Fibroblast of pulmonary artery (primary cell): Measurements from ENCODE around the gene PFDN1.

ENCODE experiments used
- DNase-seq: peaks from one replicate; pipeline ENCODE4 v3.0.0-alpha.2; 2010; ENCODE audit warnings: low read depth
- H3K4me3 ChIP-seq: replicated peaks from 2 replicates; pipeline ENCODE4 v1.5.1; 2011; ENCODE audit warnings: low read depth, mild to moderate bottlenecking, control low read depth, low read length, moderate library complexity
- TF ChIP-seq, protein P1 (sequence below): IDR thresholded peaks from 2 replicates; pipeline ENCODE4 v1.5.1; 2011; ENCODE audit warnings: mild to moderate bottlenecking, control low read depth, low read length, inconsistent platforms; ENCODE audit errors: missing control alignments

The PFDN1 gene

DNA sequence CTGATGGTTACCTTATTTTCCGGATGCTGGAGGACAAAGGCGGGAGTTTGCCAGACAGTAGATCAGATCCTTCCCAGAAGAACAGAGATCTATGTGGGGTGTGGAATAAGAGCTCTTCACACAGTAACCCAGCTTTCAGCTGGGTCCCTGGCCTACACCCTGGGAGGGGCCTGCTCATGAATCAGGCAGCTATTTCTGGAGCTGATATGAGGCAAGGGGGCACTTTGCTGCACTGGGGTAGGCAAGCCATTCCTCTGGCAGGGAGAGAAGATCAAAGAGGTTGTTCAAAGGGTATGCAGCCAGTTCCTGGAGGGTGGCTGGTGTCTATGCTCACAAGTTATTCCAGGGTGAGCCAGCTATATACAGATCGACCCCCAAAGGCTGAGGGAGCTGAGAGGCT lies 79.3 kb downstream of the PFDN1 start:
- DNase-seq = no peak
- H3K4me3 ChIP-seq = no peak overlapping the region
- TF ChIP-seq, protein P1, sequence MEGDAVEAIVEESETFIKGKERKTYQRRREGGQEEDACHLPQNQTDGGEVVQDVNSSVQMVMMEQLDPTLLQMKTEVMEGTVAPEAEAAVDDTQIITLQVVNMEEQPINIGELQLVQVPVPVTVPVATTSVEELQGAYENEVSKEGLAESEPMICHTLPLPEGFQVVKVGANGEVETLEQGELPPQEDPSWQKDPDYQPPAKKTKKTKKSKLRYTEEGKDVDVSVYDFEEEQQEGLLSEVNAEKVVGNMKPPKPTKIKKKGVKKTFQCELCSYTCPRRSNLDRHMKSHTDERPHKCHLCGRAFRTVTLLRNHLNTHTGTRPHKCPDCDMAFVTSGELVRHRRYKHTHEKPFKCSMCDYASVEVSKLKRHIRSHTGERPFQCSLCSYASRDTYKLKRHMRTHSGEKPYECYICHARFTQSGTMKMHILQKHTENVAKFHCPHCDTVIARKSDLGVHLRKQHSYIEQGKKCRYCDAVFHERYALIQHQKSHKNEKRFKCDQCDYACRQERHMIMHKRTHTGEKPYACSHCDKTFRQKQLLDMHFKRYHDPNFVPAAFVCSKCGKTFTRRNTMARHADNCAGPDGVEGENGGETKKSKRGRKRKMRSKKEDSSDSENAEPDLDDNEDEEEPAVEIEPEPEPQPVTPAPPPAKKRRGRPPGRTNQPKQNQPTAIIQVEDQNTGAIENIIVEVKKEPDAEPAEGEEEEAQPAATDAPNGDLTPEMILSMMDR = no peak

DNA sequence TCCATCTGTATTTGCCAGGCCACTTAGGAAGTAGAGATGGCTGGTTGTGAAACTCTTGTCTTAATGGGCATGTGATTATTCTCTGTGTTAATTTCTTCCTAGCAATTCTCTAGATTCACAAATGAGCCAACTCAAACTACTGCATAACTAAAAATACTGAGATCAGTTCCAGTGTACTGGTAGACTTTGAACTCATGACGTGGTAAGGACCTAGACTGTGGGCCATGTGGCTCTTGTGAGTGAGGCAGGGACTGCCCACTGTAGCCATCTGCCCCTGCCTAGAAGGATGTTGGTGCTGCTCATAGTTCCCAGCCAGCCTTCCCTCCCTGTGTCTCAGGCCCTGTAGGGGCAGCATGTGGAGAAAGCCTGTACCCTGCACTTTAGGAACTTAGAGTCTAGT lies 80.5 kb downstream of the PFDN1 start:
- no peak for DNase-seq
- H3K4me3 ChIP-seq = no peak overlapping the region
- TF ChIP-seq, protein P1 = no peak

DNA sequence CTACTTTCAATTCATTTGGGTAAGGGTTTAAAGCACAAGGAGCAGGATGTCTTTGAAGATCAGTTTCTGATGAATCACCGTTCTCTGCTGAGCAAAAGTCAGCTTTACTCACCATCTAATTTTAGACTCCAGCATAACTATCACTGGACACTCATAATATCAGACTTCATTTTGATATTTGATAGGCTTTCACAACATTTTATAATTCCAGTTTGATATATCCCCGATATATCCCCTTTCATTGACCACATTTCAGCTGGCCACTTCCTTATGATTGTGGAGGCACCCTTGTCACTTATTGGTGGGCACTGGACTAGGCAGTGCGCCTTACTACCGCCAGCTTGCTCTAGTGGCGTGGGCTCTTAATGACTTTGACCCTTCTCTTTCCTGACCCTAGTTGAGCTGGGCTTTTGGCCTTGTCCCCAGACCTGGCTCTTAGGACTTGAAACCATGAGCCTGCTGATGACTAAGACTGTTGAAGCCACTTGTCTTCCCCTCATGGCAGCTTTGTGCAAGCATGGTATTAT lies 81.1 kb downstream of the PFDN1 start:
- TF ChIP-seq, protein P1 = no peak
- no peak overlapping the region for H3K4me3 ChIP-seq
- DNase-seq = peak; percentile 72

DNA sequence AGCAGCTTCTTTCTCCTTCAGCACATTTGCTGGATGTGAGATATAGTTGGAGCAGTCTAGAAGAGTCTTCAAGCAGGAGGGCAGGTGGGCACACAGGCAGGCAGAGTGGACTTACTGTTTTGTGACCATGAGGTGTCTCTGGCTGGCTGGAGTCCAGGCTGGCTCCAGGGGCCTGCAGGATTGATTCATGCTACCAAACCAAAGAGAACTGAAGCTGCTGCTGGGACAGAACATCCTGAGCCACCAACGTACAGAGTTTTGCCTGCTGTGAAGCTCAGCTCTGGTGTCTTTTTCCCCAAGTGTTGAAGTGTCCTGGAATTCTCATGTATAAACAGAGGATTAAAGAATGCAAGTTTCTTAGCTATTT lies 82.2 kb downstream of the PFDN1 start:
- no peak for DNase-seq
- no peak overlapping the region for H3K4me3 ChIP-seq
- TF ChIP-seq, protein P1 = no peak

DNA sequence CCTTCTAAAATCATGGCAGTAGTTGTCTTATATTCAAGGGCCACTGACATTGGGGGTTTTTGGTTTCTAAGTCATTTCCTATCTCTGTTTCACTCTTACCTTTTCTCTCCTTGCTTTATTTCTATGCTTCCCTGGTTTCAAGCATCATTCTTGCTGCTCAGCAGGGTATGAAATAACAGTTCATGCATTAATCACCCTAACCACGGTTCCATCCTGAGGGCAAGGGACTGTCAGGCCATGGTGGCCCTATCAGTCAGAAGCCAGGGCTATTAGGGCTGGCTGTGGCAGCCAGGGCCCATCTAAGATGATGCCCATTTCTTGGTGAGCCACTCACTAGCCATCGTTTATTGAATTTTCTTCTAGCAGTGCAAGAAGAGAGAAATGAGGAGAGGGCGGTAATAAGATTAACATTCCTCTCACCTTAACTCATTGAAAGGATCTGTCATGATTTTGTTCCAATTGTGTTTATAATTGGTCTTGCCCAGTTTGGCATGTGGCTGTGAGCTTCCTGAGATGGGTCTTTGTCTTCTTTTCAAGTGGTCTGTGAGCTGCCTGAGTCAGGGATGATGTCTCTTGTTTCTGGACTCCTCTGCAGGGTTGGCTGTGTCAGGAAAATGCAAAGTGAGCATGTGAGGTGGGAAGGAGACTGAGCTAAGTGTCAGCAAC lies 82.7 kb downstream of the PFDN1 start:
- DNase-seq = no peak
- TF ChIP-seq, protein P1 = no peak
- no peak overlapping the region for H3K4me3 ChIP-seq

DNA sequence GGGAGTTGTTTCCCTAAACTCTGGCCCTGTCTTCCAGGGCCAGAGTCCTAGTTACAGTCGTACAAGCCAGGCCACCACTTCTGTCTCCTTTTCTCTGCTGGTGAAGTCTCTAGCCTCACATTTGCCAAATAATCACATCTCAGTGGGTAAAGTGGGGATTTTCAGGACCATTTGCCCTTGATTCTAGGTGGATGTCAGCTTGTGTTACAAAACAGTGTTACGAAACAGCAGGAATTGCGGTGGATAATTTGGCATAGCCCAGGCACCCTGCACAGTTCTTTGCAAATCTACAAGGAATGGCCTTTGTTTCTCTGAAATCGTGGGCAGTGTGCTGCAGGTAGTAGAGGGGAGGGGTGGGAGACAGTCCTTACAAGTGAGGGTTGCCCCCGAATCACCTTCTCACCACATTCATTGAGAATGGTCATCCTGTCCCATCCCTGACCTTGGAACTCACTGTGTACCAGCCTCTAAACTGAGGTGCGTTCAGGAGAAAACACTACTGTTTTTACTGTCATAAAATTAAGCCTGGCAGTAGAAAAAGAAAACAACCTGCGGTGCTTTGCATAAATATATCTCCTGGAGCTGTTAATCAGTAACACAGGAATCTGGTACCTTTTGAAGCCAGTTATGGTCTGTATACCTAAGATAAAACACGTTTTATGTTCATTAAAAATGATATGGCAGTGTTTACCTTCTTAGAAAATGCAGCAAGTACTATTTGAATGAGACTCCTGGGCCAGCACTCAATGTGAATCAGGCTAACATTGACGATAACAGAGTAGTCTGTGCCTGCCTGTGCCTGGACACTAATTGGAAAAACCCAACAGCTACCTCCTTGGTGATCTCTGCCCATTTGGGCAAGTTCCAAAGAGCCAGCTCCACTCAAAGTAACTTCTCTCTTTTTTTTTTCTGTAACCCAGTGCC lies 83.6 kb downstream of the PFDN1 start:
- H3K4me3 ChIP-seq = no peak overlapping the region
- TF ChIP-seq, protein P1 = no peak
- DNase-seq = peak; percentile 45
